Peyer's patch (tissue), 4 donors: ENCODE measurements around the gene SLC16A3. TPM values are rescaled to one million over a fixed set of nuclear protein-coding genes. Genes with fewer than 3 reads are reported as not detected.

Experiments
- DNase-seq, 3 donors: peaks; one replicate each; pipeline ENCODE4 v3.0.0-alpha.2; 2017 to 2019
- H3K27ac ChIP-seq, 4 donors: fragments of 200-600 bp; sonication (generic); one replicate each; pipeline ENCODE4 v1.5.1; 2016 to 2019
- H3K27me3 ChIP-seq, 2 donors: fragments of 200-600 bp; sonication (generic); one replicate each; pipeline ENCODE4 v1.5.1; 2019
- H3K36me3 ChIP-seq, 3 donors: fragments of 200-600 bp; sonication (generic); one replicate each; pipeline ENCODE4 v1.5.1; 2016 to 2019
- H3K4me1 ChIP-seq, 4 donors: fragments of 200-600 bp; sonication (generic); one replicate each; pipeline ENCODE4 v1.5.1; 2016 to 2019
- H3K4me3 ChIP-seq, 4 donors: fragments of 200-600 bp; sonication (generic); 1 replicate in 3 of 4; 2 replicates in 1 of 4; pipeline ENCODE4 v1.5.1; 2016 to 2019; ENCODE audit warnings: mild to moderate bottlenecking in 1 of 4
- H3K9me3 ChIP-seq, 4 donors: fragments of 200-600 bp; sonication (generic); one replicate each; pipeline ENCODE4 v1.5.1; 2016 to 2019; ENCODE audit warnings: mild to moderate bottlenecking in 1 of 4
- CTCF ChIP-seq, 6 experiments: fragments of 450-650 bp in 4 of 6; fragments of 200-600 bp in 2 of 6; sonication (generic) in 1 of 6; IDR thresholded peaks; one replicate each; pipeline ENCODE4 v1.5.1; 2017 to 2019; ENCODE audit warnings: antibody characterized with exemption in 6 of 6, mild to moderate bottlenecking in 3 of 6, moderate library complexity in 1 of 6
- POLR2A ChIP-seq, 2 donors: fragments of 450-650 bp; IDR thresholded peaks; one replicate each; pipeline ENCODE4 v1.5.1; 2017; ENCODE audit warnings: antibody characterized with exemption in 2 of 2, mild to moderate bottlenecking in 2 of 2, moderate library complexity in 2 of 2
- total RNA-seq, 4 donors: library from RNA; depleted of rRNA; stranded (reverse); fragments of >200 nt; gene quantifications; one replicate each; pipeline ENCODE4 v1.1.0, GENCODE V29; 2016

Gene SLC16A3
- total RNA-seq, 4 donors from 2014 or later, result 18.9 to 55.0 (median 35.3) TPM

GRCh38 chr17:82195675-82196672, 32.9 kb upstream of the SLC16A3 start:
- no peak overlapping the region for H3K27ac ChIP-seq
- DNase-seq, result no peak
- H3K36me3 ChIP-seq, result peaks cover 0 to 8% (median 0%) of the 10 kb centered on the region in 3 donors
- H3K9me3 ChIP-seq, result no peaks in the 10 kb centered on the region
- no peaks in the 10 kb centered on the region for H3K27me3 ChIP-seq
- no peak overlapping the region for H3K4me3 ChIP-seq
- H3K4me1 ChIP-seq, result peaks cover 0 to 7% (median 0%) of the 10 kb centered on the region in 4 donors
- TF ChIP-seq POLR2A (IDR thresholded peaks at IDR 0.05) (no peak), CTCF (IDR thresholded peaks at IDR 0.05) (no peak)

- no peak overlapping the region for H3K4me3 ChIP-seq
- no peak for DNase-seq
- no peaks in the 10 kb centered on the region for H3K9me3 ChIP-seq
- H3K27ac ChIP-seq, result no peak overlapping the region
- H3K36me3 ChIP-seq, result peaks cover 0 to 8% (median 0%) of the 10 kb centered on the region in 3 donors
- peaks cover 0 to 4% (median 1%) of the 10 kb centered on the region in 4 donors for H3K4me1 ChIP-seq
- no peaks in the 10 kb centered on the region for H3K27me3 ChIP-seq
- TF ChIP-seq POLR2A (IDR thresholded peaks at IDR 0.05) (no peak), CTCF (IDR thresholded peaks at IDR 0.05) (no peak)
Measured at GRCh38 chr17:82198092-82198491, 30.8 kb upstream of the SLC16A3 start.

DNA sequence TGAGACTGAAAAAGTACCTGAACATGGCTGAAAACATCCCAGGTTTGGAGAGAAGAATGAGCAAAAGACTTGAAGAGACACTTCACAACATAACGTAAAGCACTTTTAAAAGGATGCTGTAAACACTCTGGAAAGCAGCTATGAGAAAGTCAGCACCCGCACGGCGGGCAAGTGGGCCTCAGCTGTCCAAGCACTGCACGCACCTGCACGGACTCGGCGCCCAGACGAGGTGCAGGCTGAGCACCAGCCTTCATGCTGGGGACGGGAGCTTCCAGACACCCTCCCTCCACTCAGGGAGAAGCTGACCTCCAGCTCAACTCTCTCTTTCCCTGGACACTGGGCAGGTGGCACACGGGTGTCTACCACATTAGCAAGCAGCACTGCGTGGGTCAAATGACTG, 29.3 kb upstream of the SLC16A3 start:
- TF ChIP-seq POLR2A (IDR thresholded peaks at IDR 0.05) (no peak), CTCF (IDR thresholded peaks at IDR 0.05) (no peak)
- peaks cover 0 to 8% (median 0%) of the 10 kb centered on the region in 3 donors for H3K36me3 ChIP-seq
- H3K4me3 ChIP-seq, result no peak overlapping the region
- no peaks in the 10 kb centered on the region for H3K9me3 ChIP-seq
- H3K27ac ChIP-seq, result no peak overlapping the region
- DNase-seq, result no peak
- peaks cover 0 to 3% (median 0%) of the 10 kb centered on the region in 4 donors for H3K4me1 ChIP-seq
- no peaks in the 10 kb centered on the region for H3K27me3 ChIP-seq

DNA sequence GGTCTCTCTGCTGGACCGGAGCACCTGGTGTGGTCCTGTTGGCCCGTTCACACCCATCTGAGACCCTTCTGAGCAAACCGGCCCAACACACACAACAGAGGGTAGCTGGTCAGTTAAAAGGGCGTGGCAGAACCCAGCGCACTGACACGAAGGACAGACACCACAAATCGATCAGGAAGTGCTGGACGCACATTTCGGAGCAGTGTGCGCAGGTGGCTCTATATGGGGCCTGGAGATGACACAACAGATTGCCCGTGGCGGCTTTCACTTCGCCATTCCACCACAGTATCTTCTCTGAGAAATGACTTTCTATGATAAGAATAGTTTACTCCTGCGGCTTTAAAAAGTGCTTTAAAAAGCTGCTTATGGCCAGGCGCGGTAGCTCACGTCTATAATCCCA, 28.7 kb upstream of the SLC16A3 start:
- no peaks in the 10 kb centered on the region for H3K9me3 ChIP-seq
- no peaks in the 10 kb centered on the region for H3K27me3 ChIP-seq
- peak overlapping the region in 1 of 4 donors; percentile 25 for H3K27ac ChIP-seq
- peaks cover 0 to 4% (median 0%) of the 10 kb centered on the region in 3 donors for H3K36me3 ChIP-seq
- DNase-seq, result no peak
- peaks cover 0 to 3% (median under 1%) of the 10 kb centered on the region in 4 donors for H3K4me1 ChIP-seq
- no peak overlapping the region for H3K4me3 ChIP-seq
- TF ChIP-seq POLR2A (IDR thresholded peaks at IDR 0.05), result no peak
- TF ChIP-seq CTCF (IDR thresholded peaks at IDR 0.05), result no peak

DNA sequence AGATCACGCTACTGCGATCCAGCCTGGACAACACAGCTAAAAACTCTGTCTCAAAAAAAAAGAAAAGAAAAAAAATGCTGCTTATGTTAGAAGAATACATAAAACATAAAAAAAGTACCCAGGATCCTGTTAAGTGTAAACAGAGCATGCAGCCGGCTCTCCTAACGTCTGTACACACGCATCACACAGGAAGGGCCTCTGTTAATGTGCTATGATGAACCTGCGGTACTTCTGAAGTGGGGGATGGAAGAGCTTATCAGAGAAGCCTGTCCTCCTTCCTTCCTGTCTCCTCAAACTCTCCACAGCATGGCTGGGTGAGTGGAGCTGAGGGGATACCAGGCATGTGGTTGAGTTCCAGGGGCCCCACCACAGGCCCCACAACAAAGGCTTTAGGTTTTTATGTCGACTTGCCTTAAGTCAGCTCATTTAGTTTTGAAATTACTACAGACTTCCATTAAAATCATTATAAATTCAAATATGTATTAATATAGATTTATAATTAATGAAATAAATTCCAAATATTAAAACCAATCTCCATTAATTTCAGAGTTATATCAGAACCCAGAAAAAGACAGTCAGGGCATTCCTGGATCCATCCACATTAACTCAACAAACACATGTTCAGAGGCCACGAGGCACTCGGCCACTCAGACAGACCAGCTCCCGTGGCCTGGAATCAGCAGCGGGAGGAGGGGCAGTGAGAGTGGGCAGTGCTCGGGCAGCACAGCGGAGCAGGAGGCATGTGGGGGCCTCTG, 27.9 kb upstream of the SLC16A3 start:
- peaks cover 0 to 4% (median 0%) of the 10 kb centered on the region in 3 donors for H3K36me3 ChIP-seq
- DNase-seq, result peak in 1 of 3 donors; percentile 58
- H3K27me3 ChIP-seq, result no peaks in the 10 kb centered on the region
- H3K27ac ChIP-seq, result peak overlapping the region in 1 of 4 donors; percentile 25
- no peaks in the 10 kb centered on the region for H3K9me3 ChIP-seq
- no peak overlapping the region for H3K4me3 ChIP-seq
- no peak for TF ChIP-seq POLR2A (IDR thresholded peaks at IDR 0.05)
- no peak for TF ChIP-seq CTCF (IDR thresholded peaks at IDR 0.05)
- H3K4me1 ChIP-seq, result peaks cover 0 to 9% (median 2%) of the 10 kb centered on the region in 4 donors
